ENCODE data around the gene APBB2. TPM values are rescaled to one million over a fixed set of nuclear protein-coding genes. Genes with fewer than 3 reads are reported as not detected.
A peak's percentile ranks its signal among the peaks of the same experiment; 100 is the strongest.
"Not testable (repeated sequence)": the region's sequence is repeated elsewhere in the genome, so short reads cannot be mapped to it uniquely, and the experiment has no call there.

The APBB2 gene
- polyA plus RNA-seq, 3 donors from 2014 or later = not detected

- Mint-ChIP-seq H3K27me3 (ENCODE audit: low read depth in 3 of 3) (peaks cover 0 to 2% (median 1%) of the 10 kb centered on the region in 3 donors), H3K27ac (no peak overlapping the region), H3K4me3 (no peak overlapping the region), H3K4me1 (no peaks in the 10 kb centered on the region), H3K9me3 (no peaks in the 10 kb centered on the region), H3K36me3 (no peaks in the 10 kb centered on the region)
- peak; percentile 3 to 4 (median 3) for DNase-seq
Measured at GRCh38 chr4:40924096-40924792, 290.1 kb downstream of the APBB2 start.

- Mint-ChIP-seq H3K9me3 (no peaks in the 10 kb centered on the region), H3K27me3 (ENCODE audit: low read depth in 3 of 3) (peaks cover 0 to 2% (median 1%) of the 10 kb centered on the region in 3 donors), H3K4me3 (no peak overlapping the region), H3K27ac (no peak overlapping the region), H3K36me3 (no peaks in the 10 kb centered on the region), H3K4me1 (no peaks in the 10 kb centered on the region)
- no peak for DNase-seq
Measured at GRCh38 chr4:40923316-40924095, 290.8 kb downstream of the APBB2 start.

GRCh38 chr4:40919976-40920375 is 294.4 kb downstream of the APBB2 start:
- H3K36me3 Mint-ChIP-seq; H3K4me1 Mint-ChIP-seq; H3K27ac Mint-ChIP-seq; H3K4me3 Mint-ChIP-seq; H3K27me3 Mint-ChIP-seq (ENCODE audit: low read depth in 3 of 3); H3K9me3 Mint-ChIP-seq; DNase-seq: not testable (repeated sequence)

GRCh38 chr4:40918330-40918729 is 296.0 kb downstream of the APBB2 start:
- no peak overlapping the region for H3K4me3 Mint-ChIP-seq
- no peaks in the 10 kb centered on the region for H3K4me1 Mint-ChIP-seq
- H3K9me3 Mint-ChIP-seq = no peaks in the 10 kb centered on the region
- DNase-seq = no peak
- peaks cover 0 to 3% (median 2%) of the 10 kb centered on the region in 3 donors for H3K27me3 Mint-ChIP-seq (ENCODE audit: low read depth in 3 of 3)
- no peak overlapping the region for H3K27ac Mint-ChIP-seq
- H3K36me3 Mint-ChIP-seq = no peaks in the 10 kb centered on the region

- Mint-ChIP-seq H3K27me3 (ENCODE audit: low read depth in 3 of 3) (peaks cover 0 to 4% (median 3%) of the 10 kb centered on the region in 3 donors), H3K9me3 (no peaks in the 10 kb centered on the region), H3K4me3 (no peak overlapping the region), H3K4me1 (no peaks in the 10 kb centered on the region), H3K27ac (no peak overlapping the region), H3K36me3 (no peaks in the 10 kb centered on the region)
- no peak for DNase-seq
Measured at GRCh38 chr4:40916880-40917279, 297.5 kb downstream of the APBB2 start.

- Mint-ChIP-seq H3K27ac (no peak overlapping the region), H3K4me1 (no peaks in the 10 kb centered on the region), H3K27me3 (ENCODE audit: low read depth in 3 of 3) (peaks cover 0 to 4% (median 3%) of the 10 kb centered on the region in 3 donors), H3K9me3 (no peaks in the 10 kb centered on the region), H3K36me3 (no peaks in the 10 kb centered on the region), H3K4me3 (no peak overlapping the region)
- no peak for DNase-seq
Measured at GRCh38 chr4:40916218-40916555, 298.2 kb downstream of the APBB2 start.

- H3K27ac Mint-ChIP-seq = no peak overlapping the region
- H3K27me3 Mint-ChIP-seq (ENCODE audit: low read depth in 3 of 3) = peaks cover 0 to 4% (median 3%) of the 10 kb centered on the region in 3 donors
- DNase-seq = no peak
- H3K4me3 Mint-ChIP-seq = no peak overlapping the region
- no peaks in the 10 kb centered on the region for H3K4me1 Mint-ChIP-seq
- H3K9me3 Mint-ChIP-seq = no peaks in the 10 kb centered on the region
- H3K36me3 Mint-ChIP-seq = no peaks in the 10 kb centered on the region
Measured at GRCh38 chr4:40915318-40916217, 298.8 kb downstream of the APBB2 start.

GRCh38 chr4:40912460-40913184 is 301.7 kb downstream of the APBB2 start:
- Mint-ChIP-seq H3K4me3 (no peak overlapping the region), H3K4me1 (no peaks in the 10 kb centered on the region), H3K9me3 (no peaks in the 10 kb centered on the region), H3K36me3 (no peaks in the 10 kb centered on the region), H3K27me3 (ENCODE audit: low read depth in 3 of 3) (peaks cover 0 to 6% (median 4%) of the 10 kb centered on the region in 3 donors), H3K27ac (no peak overlapping the region)
- no peak for DNase-seq

GRCh38 chr4:40910706-40911105 is 303.6 kb downstream of the APBB2 start:
- H3K36me3 Mint-ChIP-seq = no peaks in the 10 kb centered on the region
- H3K9me3 Mint-ChIP-seq = no peaks in the 10 kb centered on the region
- no peak for DNase-seq
- H3K4me1 Mint-ChIP-seq = no peaks in the 10 kb centered on the region
- peaks cover 0 to 5% (median 4%) of the 10 kb centered on the region in 3 donors for H3K27me3 Mint-ChIP-seq (ENCODE audit: low read depth in 3 of 3)
- H3K27ac Mint-ChIP-seq = no peak overlapping the region
- no peak overlapping the region for H3K4me3 Mint-ChIP-seq

GRCh38 chr4:40909363-40909876 is 304.9 kb downstream of the APBB2 start:
- no peak overlapping the region for H3K27ac Mint-ChIP-seq
- H3K27me3 Mint-ChIP-seq (ENCODE audit: low read depth in 3 of 3) = peaks cover 2 to 6% (median 2%) of the 10 kb centered on the region in 3 donors
- no peaks in the 10 kb centered on the region for H3K4me1 Mint-ChIP-seq
- no peaks in the 10 kb centered on the region for H3K9me3 Mint-ChIP-seq
- no peak overlapping the region for H3K4me3 Mint-ChIP-seq
- DNase-seq = no peak
- no peaks in the 10 kb centered on the region for H3K36me3 Mint-ChIP-seq

GRCh38 chr4:40908702-40909362 is 305.5 kb downstream of the APBB2 start:
- Mint-ChIP-seq H3K27ac (no peak overlapping the region), H3K36me3 (no peaks in the 10 kb centered on the region), H3K9me3 (no peaks in the 10 kb centered on the region), H3K27me3 (ENCODE audit: low read depth in 3 of 3) (peaks cover 2 to 7% (median 2%) of the 10 kb centered on the region in 3 donors), H3K4me1 (no peaks in the 10 kb centered on the region), H3K4me3 (no peak overlapping the region)
- peak; percentile 11 to 22 (median 15) for DNase-seq

GRCh38 chr4:40908297-40908696 is 306.0 kb downstream of the APBB2 start:
- Mint-ChIP-seq H3K27ac (no peak overlapping the region), H3K27me3 (ENCODE audit: low read depth in 3 of 3) (peaks cover 2 to 7% (median 2%) of the 10 kb centered on the region in 3 donors), H3K4me3 (no peak overlapping the region), H3K4me1 (no peaks in the 10 kb centered on the region), H3K36me3 (no peaks in the 10 kb centered on the region), H3K9me3 (peaks cover 0 to 1% (median 0%) of the 10 kb centered on the region in 6 donors)
- no peak for DNase-seq

- H3K27me3 Mint-ChIP-seq (ENCODE audit: low read depth in 3 of 3) = peaks cover 0 to 7% (median 2%) of the 10 kb centered on the region in 3 donors
- no peak overlapping the region for H3K4me3 Mint-ChIP-seq
- H3K27ac Mint-ChIP-seq = no peak overlapping the region
- DNase-seq = no peak
- H3K9me3 Mint-ChIP-seq = peaks cover 0 to 1% (median 0%) of the 10 kb centered on the region in 6 donors
- H3K36me3 Mint-ChIP-seq = no peaks in the 10 kb centered on the region
- H3K4me1 Mint-ChIP-seq = no peaks in the 10 kb centered on the region
Measured at GRCh38 chr4:40905414-40905813, 308.9 kb downstream of the APBB2 start.
